ENCODE results near the gene DCHS2. TPM values are rescaled to one million over a fixed set of nuclear protein-coding genes. Genes with fewer than 3 reads are reported as not detected.

Gene DCHS2
- total RNA-seq, 2 experiments from 2014 or later, result not detected

DNA sequence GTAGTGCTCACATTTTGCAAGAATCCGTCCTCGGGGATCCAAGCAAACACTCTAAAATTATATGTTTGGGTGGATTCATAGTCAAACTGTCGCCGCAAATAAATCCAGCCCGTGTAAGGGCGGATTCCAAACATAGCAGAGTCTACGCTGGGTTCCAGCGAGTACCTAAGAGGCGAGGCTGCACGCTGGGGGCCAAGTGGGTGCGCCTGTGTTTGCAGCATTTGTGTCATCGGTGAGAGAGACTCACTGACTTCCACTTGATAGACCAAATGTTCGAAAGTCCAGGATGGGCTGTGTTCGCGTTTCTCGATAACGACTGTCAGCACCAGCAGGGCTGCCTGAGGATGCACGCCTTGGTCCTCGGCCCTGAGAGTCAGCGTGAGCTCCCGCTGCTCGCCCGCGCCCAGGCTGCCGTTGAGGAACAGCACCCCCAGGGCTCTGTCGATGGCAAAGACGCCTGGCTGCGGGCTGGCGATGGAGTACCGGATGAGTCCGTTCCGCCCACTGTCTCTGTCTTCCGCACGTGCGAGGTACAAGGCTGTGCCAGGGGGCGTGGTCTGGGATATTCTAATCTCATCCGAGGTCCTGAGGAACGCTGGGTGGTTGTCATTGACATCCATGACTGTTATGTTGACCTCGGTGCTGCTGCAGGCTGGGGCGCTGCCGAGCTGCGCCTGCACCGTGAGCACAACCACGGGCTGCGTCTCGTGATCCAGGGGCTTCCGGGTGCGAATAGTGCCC is 158.7 kb downstream of the DCHS2 start:
- Histone ChIP-seq H3K4me3 (ENCODE audit: low read depth, low read length, poor library complexity, severe bottlenecking) (no peak overlapping the region), H2AFZ (ENCODE audit: low read length) (no peak overlapping the region), H3K9me3 (ENCODE audit: low read length) (no peaks in the 10 kb centered on the region), H3K9me2 (ENCODE audit: insufficient read depth, low read length) (no peaks in the 10 kb centered on the region), H3K79me2 (ENCODE audit: insufficient read depth, low read depth, low read length) (no peaks in the 10 kb centered on the region), H3K4me2 (ENCODE audit: low read length) (no peak overlapping the region), H3K4me1 (ENCODE audit: insufficient read depth, low read length, poor library complexity, severe bottlenecking) (no peaks in the 10 kb centered on the region), H3K36me3 (ENCODE audit: insufficient read depth, low read length) (no peaks in the 10 kb centered on the region), H3K27ac (ENCODE audit: low read depth, low read length, poor library complexity, severe bottlenecking) (no peak overlapping the region), H4K20me1 (ENCODE audit: insufficient read depth, low read length) (no peaks in the 10 kb centered on the region)
- POLR2A ChIA-PET, result no interaction called here
- BruUV-seq (replicated peaks), result no TSS peak
- DNase-seq (ENCODE audit: low spot score), result no peak
- no peak for TF ChIP-seq EZH2phosphoT487 (IDR thresholded peaks at IDR 0.05; ENCODE audit: borderline replicate concordance, low read depth, low read length)
- TF ChIP-seq, protein P1, sequence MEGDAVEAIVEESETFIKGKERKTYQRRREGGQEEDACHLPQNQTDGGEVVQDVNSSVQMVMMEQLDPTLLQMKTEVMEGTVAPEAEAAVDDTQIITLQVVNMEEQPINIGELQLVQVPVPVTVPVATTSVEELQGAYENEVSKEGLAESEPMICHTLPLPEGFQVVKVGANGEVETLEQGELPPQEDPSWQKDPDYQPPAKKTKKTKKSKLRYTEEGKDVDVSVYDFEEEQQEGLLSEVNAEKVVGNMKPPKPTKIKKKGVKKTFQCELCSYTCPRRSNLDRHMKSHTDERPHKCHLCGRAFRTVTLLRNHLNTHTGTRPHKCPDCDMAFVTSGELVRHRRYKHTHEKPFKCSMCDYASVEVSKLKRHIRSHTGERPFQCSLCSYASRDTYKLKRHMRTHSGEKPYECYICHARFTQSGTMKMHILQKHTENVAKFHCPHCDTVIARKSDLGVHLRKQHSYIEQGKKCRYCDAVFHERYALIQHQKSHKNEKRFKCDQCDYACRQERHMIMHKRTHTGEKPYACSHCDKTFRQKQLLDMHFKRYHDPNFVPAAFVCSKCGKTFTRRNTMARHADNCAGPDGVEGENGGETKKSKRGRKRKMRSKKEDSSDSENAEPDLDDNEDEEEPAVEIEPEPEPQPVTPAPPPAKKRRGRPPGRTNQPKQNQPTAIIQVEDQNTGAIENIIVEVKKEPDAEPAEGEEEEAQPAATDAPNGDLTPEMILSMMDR (conservative IDR thresholded peaks at IDR 0.05; ENCODE audit: low read length), result no peak
- intact Hi-C loops (cut with micrococcal nuclease; ENCODE audit: unreplicated experiment), result no loop called here
- CTCF ChIA-PET (ENCODE audit: unreplicated experiment), result no interaction called here

DNA sequence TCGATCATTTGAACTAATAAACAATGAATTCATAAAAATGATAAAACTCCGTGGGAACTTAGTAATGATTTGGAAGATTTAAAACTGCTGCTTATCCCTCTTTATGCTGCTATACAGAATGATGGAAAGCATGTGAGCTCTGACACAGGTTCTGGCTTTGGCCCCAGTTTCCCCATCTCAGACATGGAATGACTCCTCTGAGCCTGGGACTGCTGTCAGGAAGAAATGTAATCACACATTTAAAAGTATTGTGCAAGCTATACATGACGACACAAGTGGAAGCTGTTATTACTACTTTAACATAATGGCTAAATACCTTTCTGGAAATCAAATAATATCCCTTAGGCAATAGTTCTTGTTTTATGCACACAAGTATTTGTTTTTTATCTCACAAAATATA is 161.7 kb downstream of the DCHS2 start:
- BruUV-seq (replicated peaks), result no TSS peak
- TF ChIP-seq, protein P1 (conservative IDR thresholded peaks at IDR 0.05; ENCODE audit: low read length), result no peak
- no peak for TF ChIP-seq EZH2phosphoT487 (IDR thresholded peaks at IDR 0.05; ENCODE audit: borderline replicate concordance, low read depth, low read length)

More for the DNA sequence above, 161.7 kb downstream of the DCHS2 start:
- no peak overlapping the region for H3K4me2 ChIP-seq (ENCODE audit: low read length)
- no peak overlapping the region for H3K27ac ChIP-seq (ENCODE audit: low read depth, low read length, poor library complexity, severe bottlenecking)
- H3K9me2 ChIP-seq (ENCODE audit: insufficient read depth, low read length), result no peaks in the 10 kb centered on the region
- DNase-seq (ENCODE audit: low spot score), result no peak
- intact Hi-C loops (cut with micrococcal nuclease; ENCODE audit: unreplicated experiment), result loop anchor here (1.0 to 2.0 kb wide), 2 partner anchors 177 to 292 kb away; no protein-coding TSS in a partner anchor
- H2AFZ ChIP-seq (ENCODE audit: low read length), result no peak overlapping the region
- no peak overlapping the region for H3K4me3 ChIP-seq (ENCODE audit: low read depth, low read length, poor library complexity, severe bottlenecking)
- no peaks in the 10 kb centered on the region for H4K20me1 ChIP-seq (ENCODE audit: insufficient read depth, low read length)
- no peaks in the 10 kb centered on the region for H3K4me1 ChIP-seq (ENCODE audit: insufficient read depth, low read length, poor library complexity, severe bottlenecking)
- no peaks in the 10 kb centered on the region for H3K9me3 ChIP-seq (ENCODE audit: low read length)
- H3K36me3 ChIP-seq (ENCODE audit: insufficient read depth, low read length), result no peaks in the 10 kb centered on the region
- POLR2A ChIA-PET, result interaction anchor here (0.5 to 0.7 kb wide), 2 partner anchors 9 to 22 kb away, joined by 3 read pairs; no protein-coding TSS in a partner anchor
- no peaks in the 10 kb centered on the region for H3K79me2 ChIP-seq (ENCODE audit: insufficient read depth, low read depth, low read length)
- CTCF ChIA-PET (ENCODE audit: unreplicated experiment), result interaction anchor here (0.7 to 1.4 kb wide), 2 partner anchors 9 to 176 kb away, joined by 3 to 4 read pairs; no protein-coding TSS in a partner anchor

Data from OCI-LY7 (cell line).